WI38 (cell line): ENCODE results near the gene GALK2.

ENCODE experiments used
- H3K4me3 ChIP-seq: 2 replicates; pipeline ENCODE4 v1.5.1; 2011; ENCODE audit warnings: low read depth, mild to moderate bottlenecking, control low read depth, low read length
- TF ChIP-seq, protein P1 (sequence below): IDR thresholded peaks from 2 replicates; pipeline ENCODE4 v1.5.1; 2012; ENCODE audit warnings: low read depth, mild to moderate bottlenecking, control low read depth, low read length

GALK2 gene

DNA sequence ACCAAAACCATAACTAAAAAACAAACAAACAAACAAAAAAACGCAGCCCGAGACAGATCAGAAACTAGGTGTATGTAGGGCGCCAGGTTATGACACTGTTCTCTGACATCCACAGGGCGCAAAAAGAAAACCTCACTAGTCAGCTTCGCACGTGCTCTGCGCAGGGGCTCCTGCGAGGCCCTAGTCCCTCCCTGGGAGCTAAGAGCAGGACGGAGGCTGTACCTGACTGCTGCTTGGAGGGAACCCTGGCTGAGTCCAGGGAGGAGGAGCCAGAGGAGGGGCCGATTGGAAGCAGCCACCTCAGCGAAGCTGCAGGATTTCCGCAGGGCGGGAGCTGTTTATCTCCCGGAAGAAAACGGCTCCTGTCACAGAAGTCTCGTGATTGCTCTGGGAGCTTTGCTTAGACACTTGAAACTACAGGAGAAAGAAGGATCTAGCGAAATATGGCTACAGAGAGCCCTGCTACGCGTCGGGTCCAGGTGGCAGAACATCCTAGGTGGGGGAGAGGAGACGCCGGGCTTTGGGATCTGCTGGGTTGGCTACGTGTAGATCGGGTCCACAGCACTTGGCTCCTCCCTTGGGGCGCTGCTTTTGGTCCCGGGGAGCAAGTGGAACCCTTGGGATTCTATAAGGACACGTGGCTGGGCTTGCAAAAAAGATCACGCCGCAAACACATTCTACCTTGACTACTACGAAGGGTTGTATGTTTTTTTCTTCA lies at the start of gene GALK2:
GALK2 (plus strand) TSS at position 368 of the 718 bp plus-strand sequence; CDS start at position 444, 76 bp downstream.
- TF ChIP-seq, protein P1, sequence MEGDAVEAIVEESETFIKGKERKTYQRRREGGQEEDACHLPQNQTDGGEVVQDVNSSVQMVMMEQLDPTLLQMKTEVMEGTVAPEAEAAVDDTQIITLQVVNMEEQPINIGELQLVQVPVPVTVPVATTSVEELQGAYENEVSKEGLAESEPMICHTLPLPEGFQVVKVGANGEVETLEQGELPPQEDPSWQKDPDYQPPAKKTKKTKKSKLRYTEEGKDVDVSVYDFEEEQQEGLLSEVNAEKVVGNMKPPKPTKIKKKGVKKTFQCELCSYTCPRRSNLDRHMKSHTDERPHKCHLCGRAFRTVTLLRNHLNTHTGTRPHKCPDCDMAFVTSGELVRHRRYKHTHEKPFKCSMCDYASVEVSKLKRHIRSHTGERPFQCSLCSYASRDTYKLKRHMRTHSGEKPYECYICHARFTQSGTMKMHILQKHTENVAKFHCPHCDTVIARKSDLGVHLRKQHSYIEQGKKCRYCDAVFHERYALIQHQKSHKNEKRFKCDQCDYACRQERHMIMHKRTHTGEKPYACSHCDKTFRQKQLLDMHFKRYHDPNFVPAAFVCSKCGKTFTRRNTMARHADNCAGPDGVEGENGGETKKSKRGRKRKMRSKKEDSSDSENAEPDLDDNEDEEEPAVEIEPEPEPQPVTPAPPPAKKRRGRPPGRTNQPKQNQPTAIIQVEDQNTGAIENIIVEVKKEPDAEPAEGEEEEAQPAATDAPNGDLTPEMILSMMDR: no peak
- peak within 1 kb of the TSS; percentile 73 for H3K4me3 ChIP-seq

DNA sequence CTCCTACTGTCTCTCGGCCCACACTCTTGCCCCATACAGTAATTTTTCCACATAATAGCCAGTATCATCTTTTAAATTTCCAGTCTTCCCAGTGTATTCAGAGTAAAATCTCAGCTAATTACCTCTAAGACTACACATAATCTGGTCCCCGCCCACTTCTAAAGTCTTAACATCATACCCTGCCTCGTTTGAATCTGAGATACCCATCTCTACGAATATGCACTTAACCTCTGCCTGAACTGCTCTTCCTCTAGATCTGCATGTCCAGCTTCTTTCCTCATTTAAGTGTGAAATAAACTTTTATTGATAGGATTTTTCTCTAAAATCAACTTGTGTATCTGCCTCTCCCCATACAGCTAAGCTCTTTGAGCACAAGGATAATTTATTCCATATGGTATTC lies 49.2 kb upstream of the GALK2 start:
- H3K4me3 ChIP-seq: no peak overlapping the region
- TF ChIP-seq, protein P1: no peak

DNA sequence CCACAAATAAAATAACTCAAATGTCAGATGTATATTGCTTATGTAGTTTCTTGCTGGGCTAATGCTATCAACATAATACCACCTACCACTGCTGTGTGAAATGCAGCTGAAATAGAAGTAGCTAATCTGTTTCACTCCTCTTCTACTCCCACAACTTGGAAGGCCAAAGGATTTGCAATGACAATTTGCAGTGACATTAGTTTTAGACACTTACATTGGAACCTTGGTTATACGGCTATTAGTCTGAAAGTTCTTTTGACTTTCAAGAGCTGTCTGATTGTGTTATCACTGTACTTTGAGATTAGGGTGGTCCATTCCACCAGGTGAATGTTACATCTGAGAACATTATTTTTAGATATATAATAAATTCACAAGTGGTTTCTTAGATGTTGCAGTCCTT lies 48.1 kb upstream of the GALK2 start:
- TF ChIP-seq, protein P1: no peak
- H3K4me3 ChIP-seq: no peak overlapping the region

DNA sequence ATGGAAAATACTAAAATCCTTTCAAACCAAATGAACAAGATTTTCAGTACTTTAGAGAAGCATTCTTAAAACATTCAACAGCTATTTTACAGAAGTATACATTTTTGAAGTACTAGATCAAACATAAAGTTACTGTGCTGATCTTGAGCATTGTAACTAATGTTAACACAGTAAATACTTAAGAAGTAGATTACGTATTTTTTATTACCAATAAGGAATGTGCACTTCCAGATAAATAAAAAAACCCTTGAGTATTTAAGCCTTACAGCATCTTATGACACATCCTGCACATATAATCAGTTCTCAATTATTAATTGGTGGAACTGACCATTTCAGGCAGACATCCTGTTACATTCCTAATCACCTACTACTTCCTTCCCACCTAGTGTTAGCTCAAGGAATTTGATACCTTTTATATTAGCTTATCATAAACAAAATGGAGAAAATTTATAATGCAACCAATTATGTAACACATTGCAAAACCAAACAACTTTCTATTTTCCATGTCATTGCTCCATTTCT lies 47.4 kb upstream of the GALK2 start:
- TF ChIP-seq, protein P1: no peak
- H3K4me3 ChIP-seq: no peak overlapping the region

DNA sequence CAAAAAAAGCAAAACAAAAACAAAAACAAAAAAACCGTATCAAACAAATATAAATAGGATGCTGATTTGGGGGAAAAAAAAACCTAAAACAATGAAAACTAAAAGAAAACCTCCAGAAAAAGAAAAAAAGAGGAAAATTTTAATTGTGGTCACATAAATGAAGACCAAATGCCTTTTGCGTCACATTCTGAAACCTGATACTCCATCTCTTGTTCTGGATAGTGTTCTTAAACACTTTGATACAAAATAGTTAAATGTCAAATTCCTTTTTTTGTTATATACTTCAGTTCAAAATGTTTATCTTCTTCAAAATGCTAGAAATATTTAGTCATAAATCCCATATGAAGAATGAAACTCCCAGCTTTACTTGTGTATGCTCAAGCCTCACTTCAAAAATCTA lies 45.7 kb upstream of the GALK2 start:
- TF ChIP-seq, protein P1: no peak
- no peak overlapping the region for H3K4me3 ChIP-seq

DNA sequence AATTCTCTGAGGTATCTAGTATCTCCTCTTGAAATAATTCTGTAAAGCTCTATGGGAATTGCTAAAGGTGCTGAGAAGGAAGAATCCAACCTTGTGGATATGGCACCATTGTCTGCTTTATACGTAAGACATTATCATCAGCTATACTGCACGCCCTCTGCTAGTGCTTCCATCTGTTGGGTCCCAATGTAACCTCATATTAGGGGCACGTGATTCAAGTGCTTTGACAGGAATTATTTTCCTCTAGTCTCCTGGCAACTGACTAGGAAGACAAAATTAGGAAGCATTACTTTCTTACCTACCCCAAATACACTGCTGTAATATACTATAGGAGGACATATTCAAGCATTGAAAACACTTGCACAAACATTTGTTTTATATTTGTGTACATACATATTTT lies 38.6 kb upstream of the GALK2 start:
- no peak overlapping the region for H3K4me3 ChIP-seq
- TF ChIP-seq, protein P1: no peak

DNA sequence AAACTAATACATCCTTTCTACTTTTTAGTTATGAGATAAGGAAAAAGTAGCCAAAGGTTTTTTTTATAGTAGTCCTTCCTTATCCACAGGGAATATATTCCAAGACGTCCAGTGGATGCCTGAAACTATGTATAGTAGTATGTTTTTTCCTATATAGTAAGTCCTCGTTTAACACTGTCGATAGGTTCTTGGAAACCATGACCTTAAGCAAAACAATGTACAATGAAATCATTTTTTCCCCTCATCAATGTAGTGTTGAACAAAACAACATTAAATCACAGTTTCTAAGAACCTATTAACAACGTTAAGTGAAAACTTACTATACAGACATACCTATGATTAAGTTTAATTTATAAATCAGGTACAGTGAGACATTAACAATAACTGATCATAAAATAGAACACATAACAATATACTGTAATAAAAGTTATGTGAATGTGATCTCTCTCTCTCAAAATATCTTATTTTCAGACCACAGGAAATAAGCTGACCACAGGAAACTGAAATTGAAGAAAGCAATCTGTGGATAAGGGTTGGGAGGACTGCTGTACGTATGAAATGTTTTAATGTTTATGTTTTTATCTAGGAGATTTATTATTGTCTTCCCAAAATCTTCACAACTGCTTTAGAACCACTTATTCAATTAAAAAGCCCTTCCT lies 35.2 kb upstream of the GALK2 start:
- TF ChIP-seq, protein P1: no peak

More for the DNA sequence above, 35.2 kb upstream of the GALK2 start:
- H3K4me3 ChIP-seq: no peak overlapping the region
